Ascending aorta (tissue), 2 donors: Measurements from ENCODE around the gene DOLK. TPM values are rescaled to one million over a fixed set of nuclear protein-coding genes. Genes with fewer than 3 reads are reported as not detected.

Experiments
- DNase-seq, 2 donors: peaks; one replicate each; pipeline ENCODE4 v3.0.0-alpha.2; 2019; ENCODE audit warnings: low spot score in 2 of 2
- H3K27ac ChIP-seq, 2 donors: fragments of 200-600 bp; sonication (generic); one replicate each; pipeline ENCODE4 v1.5.1; 2016 to 2017; ENCODE audit warnings: mild to moderate bottlenecking in 1 of 2
- H3K27me3 ChIP-seq: fragments of 200-600 bp; sonication (generic); one replicate; pipeline ENCODE4 v1.5.1; 2017
- H3K36me3 ChIP-seq, 2 donors: fragments of 200-600 bp; sonication (generic); one replicate each; pipeline ENCODE4 v1.5.1; 2016
- H3K4me1 ChIP-seq, 2 donors: fragments of 200-600 bp; sonication (generic); one replicate each; pipeline ENCODE4 v1.5.1; 2016 to 2017; ENCODE audit warnings: mild to moderate bottlenecking in 1 of 2
- H3K4me3 ChIP-seq, 2 donors: fragments of 200-600 bp; sonication (generic); one replicate each; pipeline ENCODE4 v1.5.1; 2016 to 2017; ENCODE audit warnings: mild to moderate bottlenecking in 1 of 2
- H3K9me3 ChIP-seq, 2 donors: fragments of 200-600 bp; sonication (generic); one replicate each; pipeline ENCODE4 v1.5.1; 2016
- intact Hi-C: fragments of 100-400 bp; cut with DNase I; formaldehyde crosslinking; loops from one replicate; pipeline ENCODE4 v1.15.1; 2023
- total RNA-seq: library from RNA; depleted of rRNA; stranded (reverse); fragments of >200 nt; gene quantifications from one replicate; pipeline ENCODE4 v1.1.0, GENCODE V29; 2016
- TF ChIP-seq, protein P1 (sequence below), 3 experiments: fragments of 200-600 bp in 2 of 3; fragments of 450-650 bp in 1 of 3; sonication (generic) in 2 of 3; IDR thresholded peaks; one replicate each; pipeline ENCODE4 v1.5.1; 2016 to 2019; ENCODE audit warnings: antibody characterized with exemption in 3 of 3, mild to moderate bottlenecking in 1 of 3, moderate library complexity in 1 of 3

DOLK gene
- total RNA-seq, 1 donor from 2014 or later, result 5.0 TPM

DNA sequence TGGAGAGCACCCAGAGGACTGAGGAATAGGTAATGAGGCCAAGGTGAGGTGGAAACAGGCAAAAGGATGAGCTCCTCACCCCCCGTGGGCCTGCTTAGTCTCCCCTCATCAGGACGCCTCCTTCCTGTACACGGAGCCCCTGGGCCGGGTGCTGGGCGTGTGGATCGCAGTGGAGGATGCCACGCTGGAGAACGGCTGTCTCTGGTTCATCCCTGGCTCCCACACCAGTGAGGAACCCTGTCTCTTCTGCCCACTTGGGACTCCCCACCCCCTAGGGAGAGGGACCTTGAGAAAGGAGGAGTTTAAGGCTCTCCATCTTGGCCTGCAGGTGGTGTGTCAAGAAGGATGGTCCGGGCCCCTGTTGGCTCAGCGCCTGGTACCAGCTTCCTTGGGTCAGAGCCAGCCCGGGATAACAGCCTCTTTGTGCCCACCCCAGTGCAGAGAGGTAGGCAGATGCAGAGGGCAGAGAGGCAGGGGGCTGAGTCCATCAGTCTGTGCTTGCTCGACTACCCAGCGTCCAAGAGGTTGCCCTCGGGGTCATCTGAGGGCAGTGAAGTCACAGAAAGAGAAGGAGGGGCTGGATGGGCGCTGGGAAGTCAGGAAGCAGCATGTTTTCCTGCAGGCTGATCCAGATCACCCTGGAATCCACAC lies 7.0 kb downstream of the DOLK start:
- Histone ChIP-seq H3K4me1 (peaks cover 0 to 3% of the 10 kb centered on the region in 2 donors), H3K27me3 (no peaks in the 10 kb centered on the region), H3K4me3 (no peak overlapping the region), H3K36me3 (peaks cover 4 to 14% of the 10 kb centered on the region in 2 donors), H3K27ac (no peak overlapping the region), H3K9me3 (no peaks in the 10 kb centered on the region)
- TF ChIP-seq, protein P1, sequence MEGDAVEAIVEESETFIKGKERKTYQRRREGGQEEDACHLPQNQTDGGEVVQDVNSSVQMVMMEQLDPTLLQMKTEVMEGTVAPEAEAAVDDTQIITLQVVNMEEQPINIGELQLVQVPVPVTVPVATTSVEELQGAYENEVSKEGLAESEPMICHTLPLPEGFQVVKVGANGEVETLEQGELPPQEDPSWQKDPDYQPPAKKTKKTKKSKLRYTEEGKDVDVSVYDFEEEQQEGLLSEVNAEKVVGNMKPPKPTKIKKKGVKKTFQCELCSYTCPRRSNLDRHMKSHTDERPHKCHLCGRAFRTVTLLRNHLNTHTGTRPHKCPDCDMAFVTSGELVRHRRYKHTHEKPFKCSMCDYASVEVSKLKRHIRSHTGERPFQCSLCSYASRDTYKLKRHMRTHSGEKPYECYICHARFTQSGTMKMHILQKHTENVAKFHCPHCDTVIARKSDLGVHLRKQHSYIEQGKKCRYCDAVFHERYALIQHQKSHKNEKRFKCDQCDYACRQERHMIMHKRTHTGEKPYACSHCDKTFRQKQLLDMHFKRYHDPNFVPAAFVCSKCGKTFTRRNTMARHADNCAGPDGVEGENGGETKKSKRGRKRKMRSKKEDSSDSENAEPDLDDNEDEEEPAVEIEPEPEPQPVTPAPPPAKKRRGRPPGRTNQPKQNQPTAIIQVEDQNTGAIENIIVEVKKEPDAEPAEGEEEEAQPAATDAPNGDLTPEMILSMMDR (IDR thresholded peaks at IDR 0.05), result no peak
- intact Hi-C loops, result no loop called here
- peak in 1 of 2 donors; percentile 60 for DNase-seq

DNA sequence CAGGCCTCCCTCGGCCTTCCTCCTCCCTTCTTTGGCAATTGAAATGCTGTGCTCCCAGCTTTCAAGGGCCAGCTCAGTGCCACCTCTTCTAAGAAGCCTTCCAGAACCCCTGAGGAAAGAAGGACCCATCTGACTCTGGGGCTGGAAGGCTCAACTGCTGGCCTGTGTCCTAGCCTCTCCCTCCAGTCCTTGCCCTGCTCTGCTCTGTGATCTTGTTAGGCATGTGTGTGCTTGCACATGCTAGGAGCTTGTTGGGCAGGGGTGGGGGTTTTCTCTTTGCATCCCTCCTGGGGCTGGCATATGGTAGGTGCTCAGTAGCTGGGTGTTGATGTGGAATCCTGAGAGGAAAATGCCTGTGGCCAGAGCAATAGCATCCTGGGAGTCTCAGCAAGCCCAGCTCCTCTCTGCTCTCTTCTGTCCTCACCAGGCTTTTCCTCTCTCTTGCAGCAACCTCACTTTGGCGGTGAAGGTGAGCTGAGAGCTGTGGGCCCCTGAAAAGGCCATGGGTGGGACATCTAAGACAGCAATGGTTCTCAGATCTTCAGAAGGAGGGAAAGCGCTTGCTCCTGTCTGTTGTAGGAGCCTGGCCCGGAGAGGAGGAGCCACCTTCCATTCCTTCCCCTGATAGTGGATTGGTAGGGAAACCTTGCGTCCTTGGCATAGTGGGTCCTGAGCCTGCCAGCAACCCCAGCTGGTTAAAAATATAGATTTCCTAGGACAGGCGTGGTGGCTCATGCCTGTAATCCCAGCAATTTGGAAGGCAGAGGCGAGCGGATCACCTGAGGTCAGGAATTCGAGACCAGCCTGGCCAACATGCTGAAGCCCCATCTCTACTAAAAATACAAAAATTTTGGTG lies 9.9 kb downstream of the DOLK start:
- Histone ChIP-seq H3K4me3 (no peak overlapping the region), H3K27ac (peak overlapping the region in 1 of 2 donors; percentile 11), H3K4me1 (peaks cover 0 to 3% of the 10 kb centered on the region in 2 donors), H3K9me3 (no peaks in the 10 kb centered on the region), H3K27me3 (no peaks in the 10 kb centered on the region), H3K36me3 (peaks cover 10 to 21% of the 10 kb centered on the region in 2 donors)
- TF ChIP-seq, protein P1 (IDR thresholded peaks at IDR 0.05), result no peak
- intact Hi-C loops, result no loop called here
- DNase-seq, result peak in 1 of 2 donors; percentile 33

DNA sequence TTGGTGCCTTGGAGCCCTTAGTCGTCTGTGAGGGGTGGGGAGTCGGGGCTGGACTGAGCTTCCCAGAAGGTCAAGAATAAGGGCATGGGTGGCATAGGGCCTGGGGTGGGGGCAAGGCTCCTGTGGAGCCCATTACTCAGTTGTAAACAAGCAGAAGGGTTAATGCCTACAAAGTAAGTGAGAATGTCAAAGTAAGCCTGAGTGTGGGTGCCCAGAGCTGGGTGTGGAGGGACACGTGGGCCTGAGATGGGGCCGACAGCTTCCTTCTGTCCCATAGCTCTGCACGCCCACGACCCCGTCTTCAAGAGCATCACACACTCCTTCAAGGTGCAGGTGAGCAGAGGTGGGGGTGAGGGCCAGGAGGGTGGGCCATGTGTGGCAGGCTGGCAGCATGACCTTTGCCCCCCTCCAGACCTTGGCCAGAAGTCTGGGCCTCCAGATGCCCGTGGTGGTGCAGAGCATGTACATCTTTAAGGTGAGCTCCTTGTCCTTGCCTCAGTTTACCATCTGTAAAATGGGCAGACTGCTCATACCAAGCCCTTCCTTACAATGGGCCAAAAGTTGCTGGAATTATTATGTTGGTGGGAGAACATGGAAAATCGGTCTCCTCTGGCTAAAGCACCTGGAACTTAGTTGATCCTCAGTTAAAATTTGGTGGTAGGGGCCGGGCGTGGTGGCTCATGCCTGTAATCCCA lies 11.1 kb downstream of the DOLK start:
- TF ChIP-seq, protein P1 (IDR thresholded peaks at IDR 0.05), result no peak
- Histone ChIP-seq H3K9me3 (no peaks in the 10 kb centered on the region), H3K36me3 (peaks cover 10 to 15% of the 10 kb centered on the region in 2 donors), H3K27ac (no peak overlapping the region), H3K4me1 (peaks cover 0 to 3% of the 10 kb centered on the region in 2 donors), H3K27me3 (no peaks in the 10 kb centered on the region), H3K4me3 (no peak overlapping the region)
- intact Hi-C loops, result no loop called here
- peak in 1 of 2 donors; percentile 35 for DNase-seq

DNA sequence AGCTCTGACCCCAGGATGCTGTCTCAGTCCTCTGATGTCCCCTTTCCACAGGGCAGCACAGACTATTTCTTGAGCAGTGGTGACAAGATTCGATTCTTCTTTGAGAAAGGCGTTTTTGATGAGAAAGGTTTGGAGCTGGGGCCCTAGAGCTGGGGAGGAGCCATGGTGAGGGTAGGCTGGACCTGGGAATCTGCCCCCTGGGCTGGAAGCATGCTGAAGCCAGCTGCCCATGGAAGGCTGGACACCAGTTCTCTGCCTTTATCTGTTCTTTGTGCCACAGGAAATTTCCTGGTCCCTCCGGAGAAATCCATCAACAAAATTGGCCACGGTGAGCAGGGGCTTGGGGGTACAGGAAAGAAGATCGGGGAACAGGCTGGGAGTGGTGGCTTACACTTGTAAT lies 13.7 kb downstream of the DOLK start:
- Histone ChIP-seq H3K27ac (no peak overlapping the region), H3K9me3 (no peaks in the 10 kb centered on the region), H3K4me3 (no peak overlapping the region), H3K36me3 (peaks cover 10 to 12% of the 10 kb centered on the region in 2 donors), H3K4me1 (no peaks in the 10 kb centered on the region), H3K27me3 (no peaks in the 10 kb centered on the region)
- TF ChIP-seq, protein P1 (IDR thresholded peaks at IDR 0.05), result no peak
- intact Hi-C loops, result no loop called here
- DNase-seq, result peak in 1 of 2 donors; percentile 37

DNA sequence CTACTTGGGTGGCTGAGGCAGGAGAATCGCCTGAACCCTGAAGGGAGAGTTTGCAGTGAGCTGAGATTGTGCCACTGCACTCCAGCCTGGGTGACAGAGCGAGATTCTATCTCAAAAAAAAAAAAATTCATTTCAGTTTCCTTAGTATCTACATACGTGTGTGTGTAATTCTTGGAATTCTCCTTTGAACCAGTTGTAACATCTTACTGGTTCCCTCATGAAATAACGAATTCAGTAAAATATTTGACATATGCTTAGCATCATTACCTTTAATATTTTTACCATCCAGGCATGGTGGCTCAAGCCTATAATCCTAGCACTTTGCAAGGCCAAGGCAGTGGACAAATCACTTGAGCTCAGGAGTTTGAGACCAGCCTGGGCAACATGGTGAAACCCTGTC lies 17.8 kb downstream of the DOLK start:
- H3K9me3 ChIP-seq, result no peaks in the 10 kb centered on the region
- H3K4me3 ChIP-seq, result no peak overlapping the region
- TF ChIP-seq, protein P1 (IDR thresholded peaks at IDR 0.05), result no peak
- H3K27ac ChIP-seq, result no peak overlapping the region
- no peak for DNase-seq
- H3K4me1 ChIP-seq, result peaks cover 0 to 5% of the 10 kb centered on the region in 2 donors
- H3K27me3 ChIP-seq, result no peaks in the 10 kb centered on the region
- peaks cover 7 to 10% of the 10 kb centered on the region in 2 donors for H3K36me3 ChIP-seq
- intact Hi-C loops, result no loop called here
